ENCODE measurements around the gene AHNAK.

GRCh38 chr11:62390237-62390636 lies 156.4 kb downstream of the AHNAK start:
- no peak for TF ChIP-seq CTCF (IDR thresholded peaks at IDR 0.05; ENCODE audit: extremely low read depth in 1 of 2, insufficient read depth in 1 of 2, low read depth in 1 of 2, low read length in 2 of 2)
- TF ChIP-seq EZH2 (IDR thresholded peaks at IDR 0.05; ENCODE audit: borderline replicate concordance, low read depth, low read length, severe bottlenecking), result no peak
- TF ChIP-seq JUN (IDR thresholded peaks at IDR 0.05; ENCODE audit: borderline replicate concordance, insufficient read depth, insufficient read length, low read depth), result no peak
- TF ChIP-seq POLR2A (IDR thresholded peaks at IDR 0.05; ENCODE audit: low read depth, low read length), result no peak
- no peak for TF ChIP-seq POLR2AphosphoS5 (IDR thresholded peaks at IDR 0.05; ENCODE audit: insufficient read depth, low read depth, low read length)
